ENCODE measurements around the gene FRMD3.

The FRMD3 gene

GRCh38 chr9:83284746-83285145, 253.5 kb downstream of the FRMD3 start:
- TF ChIP-seq, protein P1, sequence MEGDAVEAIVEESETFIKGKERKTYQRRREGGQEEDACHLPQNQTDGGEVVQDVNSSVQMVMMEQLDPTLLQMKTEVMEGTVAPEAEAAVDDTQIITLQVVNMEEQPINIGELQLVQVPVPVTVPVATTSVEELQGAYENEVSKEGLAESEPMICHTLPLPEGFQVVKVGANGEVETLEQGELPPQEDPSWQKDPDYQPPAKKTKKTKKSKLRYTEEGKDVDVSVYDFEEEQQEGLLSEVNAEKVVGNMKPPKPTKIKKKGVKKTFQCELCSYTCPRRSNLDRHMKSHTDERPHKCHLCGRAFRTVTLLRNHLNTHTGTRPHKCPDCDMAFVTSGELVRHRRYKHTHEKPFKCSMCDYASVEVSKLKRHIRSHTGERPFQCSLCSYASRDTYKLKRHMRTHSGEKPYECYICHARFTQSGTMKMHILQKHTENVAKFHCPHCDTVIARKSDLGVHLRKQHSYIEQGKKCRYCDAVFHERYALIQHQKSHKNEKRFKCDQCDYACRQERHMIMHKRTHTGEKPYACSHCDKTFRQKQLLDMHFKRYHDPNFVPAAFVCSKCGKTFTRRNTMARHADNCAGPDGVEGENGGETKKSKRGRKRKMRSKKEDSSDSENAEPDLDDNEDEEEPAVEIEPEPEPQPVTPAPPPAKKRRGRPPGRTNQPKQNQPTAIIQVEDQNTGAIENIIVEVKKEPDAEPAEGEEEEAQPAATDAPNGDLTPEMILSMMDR (IDR thresholded peaks at IDR 0.05; ENCODE audit: low read depth, low read length): no peak
- no peak overlapping the region for H3K4me3 ChIP-seq (ENCODE audit: low read depth, low read length)

- TF ChIP-seq, protein P1 (IDR thresholded peaks at IDR 0.05; ENCODE audit: low read depth, low read length): no peak
These were observed 254.7 kb downstream of the FRMD3 start for GRCh38 chr9:83283528-83283927.

DNA sequence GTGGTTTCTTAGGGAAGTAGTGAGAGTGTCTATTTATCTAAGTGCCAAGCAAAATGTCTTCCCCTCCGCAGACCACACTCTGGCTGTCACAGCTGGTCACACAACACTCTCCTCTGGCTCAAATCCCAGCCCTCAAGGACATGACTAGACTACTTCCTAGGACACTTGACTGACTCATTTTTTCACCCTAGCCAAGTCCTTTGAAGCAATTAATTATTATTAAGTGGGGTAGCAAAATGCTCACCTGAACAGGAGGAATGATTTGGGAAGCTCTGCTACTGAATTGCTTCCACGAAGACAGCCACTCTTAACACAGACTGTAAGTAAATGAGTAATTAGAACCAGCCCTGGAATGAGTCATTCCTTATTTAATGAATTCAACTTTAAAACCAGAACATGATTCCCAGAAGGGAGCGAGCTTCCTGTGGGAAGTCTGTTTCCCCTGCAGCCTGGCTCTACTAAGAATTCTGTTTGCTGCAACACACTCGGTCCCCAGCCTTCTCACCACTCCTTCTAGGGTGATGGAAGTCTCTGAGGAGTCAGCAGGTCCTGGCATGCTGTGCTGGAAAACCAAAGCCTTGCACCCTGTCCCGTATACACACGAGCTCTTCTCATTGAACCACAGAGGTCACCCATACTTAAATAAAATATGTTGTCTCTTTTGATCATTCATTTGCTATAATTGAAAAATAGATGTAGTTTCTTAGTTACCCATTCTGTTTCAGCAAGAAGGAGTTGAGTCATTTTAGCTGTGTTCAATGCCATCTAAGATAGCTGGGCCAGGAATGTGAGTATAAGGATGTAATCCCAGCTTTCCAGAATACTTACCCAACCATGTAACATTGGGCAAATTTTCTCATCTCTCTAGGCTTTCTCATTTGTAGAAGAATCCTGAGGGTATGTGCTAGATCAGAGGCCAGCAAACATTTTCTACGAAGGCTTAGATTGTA, 256.6 kb downstream of the FRMD3 start:
- H3K4me3 ChIP-seq (ENCODE audit: low read depth, low read length): no peak overlapping the region

More at GRCh38 chr9:83283528-83283927, 254.7 kb downstream of the FRMD3 start:
- H3K4me3 ChIP-seq (ENCODE audit: low read depth, low read length): no peak overlapping the region

GRCh38 chr9:83280790-83281189, 257.4 kb downstream of the FRMD3 start:
- TF ChIP-seq, protein P1 (IDR thresholded peaks at IDR 0.05; ENCODE audit: low read depth, low read length): no peak
- H3K4me3 ChIP-seq (ENCODE audit: low read depth, low read length): no peak overlapping the region

More for the DNA sequence above, 256.6 kb downstream of the FRMD3 start:
- TF ChIP-seq, protein P1 (IDR thresholded peaks at IDR 0.05; ENCODE audit: low read depth, low read length): no peak

DNA sequence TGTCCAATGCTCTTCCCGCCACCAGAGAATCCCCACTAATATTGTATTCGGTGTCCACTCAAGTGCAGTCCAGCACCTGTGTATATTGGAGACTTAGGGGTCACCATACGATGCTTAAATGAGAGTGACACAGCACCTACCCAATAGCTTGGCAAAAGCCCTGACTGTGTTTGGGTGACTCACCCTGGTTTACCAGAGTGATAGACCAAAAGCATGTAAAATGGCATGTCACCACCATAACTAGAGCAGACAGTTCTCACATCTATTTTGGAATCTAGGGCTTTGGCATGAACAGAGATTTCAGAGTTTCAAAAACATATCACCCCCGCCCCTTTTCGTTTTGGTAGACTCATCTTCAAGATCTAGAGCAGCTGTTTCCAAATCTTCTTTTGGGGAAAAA, 257.9 kb downstream of the FRMD3 start:
- no peak overlapping the region for H3K4me3 ChIP-seq (ENCODE audit: low read depth, low read length)
- TF ChIP-seq, protein P1 (IDR thresholded peaks at IDR 0.05; ENCODE audit: low read depth, low read length): no peak

- TF ChIP-seq, protein P1 (IDR thresholded peaks at IDR 0.05; ENCODE audit: low read depth, low read length): no peak
- no peak overlapping the region for H3K4me3 ChIP-seq (ENCODE audit: low read depth, low read length)
These were observed 263.4 kb downstream of the FRMD3 start for GRCh38 chr9:83274787-83275186.

- TF ChIP-seq, protein P1 (IDR thresholded peaks at IDR 0.05; ENCODE audit: low read depth, low read length): no peak
These were observed 266.5 kb downstream of the FRMD3 start for GRCh38 chr9:83271665-83272071.

More at GRCh38 chr9:83271665-83272071, 266.5 kb downstream of the FRMD3 start:
- no peak overlapping the region for H3K4me3 ChIP-seq (ENCODE audit: low read depth, low read length)

Measured in WI38 (cell line).